HG03159 (cell line): ENCODE measurements around the gene KDM4F.
"Not testable (repeated sequence)": the region's sequence is repeated elsewhere in the genome, so short reads cannot be mapped to it uniquely, and the experiment has no call there.

ENCODE experiments used
- ATAC-seq: cut with Tn5 transposase; IDR thresholded peaks from one replicate; pipeline ENCODE4 v1.9.1; 2021; ENCODE audit warnings: mild to moderate bottlenecking, moderate library complexity; ENCODE audit not compliant: unreplicated experiment

KDM4F gene

GRCh38 chr11:95049122-95049521, at the start of gene KDM4F:
Gene KDM4F (plus strand): TSS chr11:95049422.
- ATAC-seq: not testable (repeated sequence)

GRCh38 chr11:95003716-95004115, 45.5 kb upstream of the KDM4F start:
- no peak for ATAC-seq

GRCh38 chr11:95005642-95006041, 43.6 kb upstream of the KDM4F start:
- no peak for ATAC-seq

- no peak for ATAC-seq
Observed at GRCh38 chr11:95011376-95011775, 37.8 kb upstream of the KDM4F start.

- no peak for ATAC-seq
Observed at GRCh38 chr11:95014184-95014821, 34.9 kb upstream of the KDM4F start.

GRCh38 chr11:95016139-95016538, 33.1 kb upstream of the KDM4F start:
- ATAC-seq: no peak

GRCh38 chr11:95021468-95021867, 27.8 kb upstream of the KDM4F start:
- not testable (repeated sequence) for ATAC-seq

- no peak for ATAC-seq
Observed at GRCh38 chr11:95024958-95025357, 24.3 kb upstream of the KDM4F start, which contains the start of gene KDM4E. Gene KDM4E (plus strand): TSS chr11:95025258. CDS start chr11:95025558, 300 bp downstream.

GRCh38 chr11:95025594-95025993, 23.6 kb upstream of the KDM4F start:
- not testable (repeated sequence) for ATAC-seq

- no peak for ATAC-seq
Observed at GRCh38 chr11:95028357-95028756, 20.9 kb upstream of the KDM4F start.

GRCh38 chr11:95033051-95033450, 16.2 kb upstream of the KDM4F start:
- ATAC-seq: no peak

- no peak for ATAC-seq
Observed at GRCh38 chr11:95035316-95035715, 13.9 kb upstream of the KDM4F start.

GRCh38 chr11:95037356-95038035, 11.7 kb upstream of the KDM4F start:
- not testable (repeated sequence) for ATAC-seq

- ATAC-seq: no peak
Observed at GRCh38 chr11:95042239-95042638, 7.0 kb upstream of the KDM4F start.

GRCh38 chr11:95042906-95043305, 6.3 kb upstream of the KDM4F start:
- no peak for ATAC-seq

GRCh38 chr11:95044010-95044409, 5.2 kb upstream of the KDM4F start:
- ATAC-seq: no peak

GRCh38 chr11:95045812-95046211, 3.4 kb upstream of the KDM4F start:
- ATAC-seq: no peak

GRCh38 chr11:95050595-95051202, 1.5 kb downstream of the KDM4F start:
- ATAC-seq: no peak

GRCh38 chr11:95054356-95054755, 5.1 kb downstream of the KDM4F start:
- ATAC-seq: no peak

- ATAC-seq: peak; percentile 97
Observed at GRCh38 chr11:95055283-95055897, 6.2 kb downstream of the KDM4F start.

GRCh38 chr11:95057959-95058358, 8.7 kb downstream of the KDM4F start:
- ATAC-seq: no peak

- ATAC-seq: no peak
Observed at GRCh38 chr11:95058621-95059020, 9.4 kb downstream of the KDM4F start.
